Measurements from ENCODE around the gene XG. TPM values are rescaled to one million over a fixed set of nuclear protein-coding genes. Genes with fewer than 3 reads are reported as not detected.
A peak's percentile ranks its signal among the peaks of the same experiment; 100 is the strongest.
"Not testable (repeated sequence)": the region's sequence is repeated elsewhere in the genome, so short reads cannot be mapped to it uniquely, and the experiment has no call there.

Gene XG, protein sequence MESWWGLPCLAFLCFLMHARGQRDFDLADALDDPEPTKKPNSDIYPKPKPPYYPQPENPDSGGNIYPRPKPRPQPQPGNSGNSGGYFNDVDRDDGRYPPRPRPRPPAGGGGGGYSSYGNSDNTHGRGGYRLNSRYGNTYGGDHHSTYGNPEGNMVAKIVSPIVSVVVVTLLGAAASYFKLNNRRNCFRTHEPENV
- total RNA-seq = not detected

DNA sequence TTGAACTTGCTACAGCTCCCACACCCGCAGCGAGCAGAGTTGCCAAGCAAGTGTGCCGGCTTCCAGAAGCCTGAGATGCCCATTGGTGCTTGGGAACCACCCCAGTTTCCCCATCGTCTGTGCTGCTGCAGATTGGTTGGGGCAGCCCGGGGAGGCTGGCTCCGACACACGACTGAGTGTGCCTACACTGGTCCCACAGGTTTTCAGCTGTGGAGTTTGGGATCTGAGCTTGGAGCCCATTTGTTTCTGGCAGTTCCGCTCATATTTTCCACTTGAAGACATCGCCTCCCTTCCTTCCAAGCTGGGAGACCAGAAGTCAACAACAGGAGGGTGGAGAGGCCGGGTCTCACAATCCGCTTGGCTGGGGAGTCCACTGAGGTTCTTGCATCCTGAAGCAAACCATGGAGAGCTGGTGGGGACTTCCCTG is at the start of gene XG:
XG (plus strand) TSS at position 167 of the 427 bp plus-strand sequence; CDS start at position 402, 235 bp downstream.
- H3K4me3 Mint-ChIP-seq; H3K36me3 Mint-ChIP-seq (ENCODE audit: low read depth); H3K4me1 Mint-ChIP-seq; POLR2A ChIA-PET; CTCF ChIA-PET; H3K9me3 Mint-ChIP-seq; H3K27ac Mint-ChIP-seq; H3K27me3 Mint-ChIP-seq; DNase-seq: not testable (repeated sequence)

DNA sequence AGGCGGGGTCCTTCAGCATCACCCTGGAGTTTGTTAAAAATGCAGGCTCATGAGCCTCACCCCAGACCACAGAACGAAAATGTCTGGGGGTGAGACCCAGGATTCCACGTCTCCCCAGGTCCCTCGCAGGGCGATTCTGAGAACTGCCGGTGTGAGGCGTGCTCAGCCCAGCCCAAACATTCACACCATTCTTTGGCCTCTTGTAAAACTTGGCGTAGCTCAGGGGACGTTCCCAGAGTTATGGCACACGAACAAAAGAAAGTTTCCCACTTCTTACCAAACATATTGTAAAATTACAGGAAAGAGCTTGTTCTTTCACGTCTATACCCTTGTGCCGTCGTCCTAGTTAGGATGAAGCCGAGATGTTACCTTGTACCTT is 47.9 kb upstream of the XG start:
- Mint-ChIP-seq H3K4me3 (no peak overlapping the region), H3K36me3 (ENCODE audit: low read depth) (peaks cover 74% of the 10 kb centered on the region), H3K4me1 (peaks cover 93% of the 10 kb centered on the region), H3K9me3 (peaks cover 2% of the 10 kb centered on the region), H3K27me3 (no peaks in the 10 kb centered on the region), H3K27ac (peak overlapping the region; percentile 54)
- POLR2A ChIA-PET = no interaction called here
- DNase-seq = no peak
- CTCF ChIA-PET = no interaction called here

DNA sequence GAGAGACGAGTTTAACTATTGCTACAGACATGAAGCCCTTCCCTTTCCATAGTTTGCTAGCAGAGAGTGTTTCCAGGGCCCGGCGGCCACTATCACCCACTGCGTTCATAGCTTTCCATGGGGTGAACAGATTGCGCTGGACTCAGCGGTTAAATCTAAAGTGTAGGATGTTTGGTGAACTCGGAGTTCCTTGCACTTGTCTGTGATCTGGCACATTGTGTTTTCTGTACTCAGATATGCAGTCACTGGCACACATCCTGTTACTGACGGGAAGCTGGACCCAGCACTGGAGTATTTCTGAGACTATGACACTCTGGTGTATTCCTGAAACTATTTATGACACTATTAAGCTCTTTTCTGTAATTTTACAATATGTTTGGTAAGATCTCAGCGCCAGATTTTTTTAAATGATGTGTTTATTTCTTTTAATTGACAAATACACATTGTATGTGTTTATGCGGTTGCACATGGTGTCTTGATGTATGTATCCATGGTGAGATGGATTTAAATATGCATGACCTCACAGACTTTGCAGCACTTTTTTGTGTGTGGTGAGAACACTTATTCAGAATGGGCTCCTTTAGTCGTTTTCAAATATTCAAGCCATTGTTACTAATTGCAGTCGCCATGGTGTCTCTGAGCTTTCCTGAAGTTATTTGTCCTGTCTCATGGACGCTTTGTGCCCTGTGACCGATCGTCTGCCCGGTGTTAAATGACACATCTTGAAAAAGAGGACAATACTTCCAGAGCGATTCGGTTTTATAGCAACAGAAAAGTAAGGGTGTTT is 46.6 kb upstream of the XG start:
- H3K27ac Mint-ChIP-seq = peak overlapping the region; percentile 46
- peaks cover 2% of the 10 kb centered on the region for H3K9me3 Mint-ChIP-seq
- POLR2A ChIA-PET = no interaction called here
- H3K4me3 Mint-ChIP-seq = no peak overlapping the region
- H3K36me3 Mint-ChIP-seq (ENCODE audit: low read depth) = peaks cover 69% of the 10 kb centered on the region
- peaks cover 95% of the 10 kb centered on the region for H3K4me1 Mint-ChIP-seq
- DNase-seq = no peak
- H3K27me3 Mint-ChIP-seq = no peaks in the 10 kb centered on the region
- CTCF ChIA-PET = no interaction called here

DNA sequence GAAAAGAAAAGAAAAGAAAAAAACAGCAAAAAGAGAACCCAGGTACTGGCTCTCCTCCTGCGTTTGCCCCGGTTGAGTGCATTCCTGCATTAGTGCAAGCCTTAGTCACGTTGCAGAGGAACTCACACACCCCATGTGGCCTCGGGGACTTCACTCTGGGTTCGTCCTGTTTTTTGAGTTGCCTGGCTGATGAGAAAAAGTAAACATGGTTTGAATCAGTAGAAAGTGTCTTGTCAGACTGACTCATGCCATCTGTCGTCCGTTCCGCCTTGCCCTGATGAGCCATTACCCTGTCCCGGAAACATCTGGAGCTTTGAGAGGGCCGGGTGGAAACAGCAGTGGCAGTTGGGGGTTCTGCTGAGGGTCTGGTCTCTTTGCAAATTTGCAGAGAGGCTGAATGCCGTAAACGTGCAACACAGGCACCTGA is 44.5 kb upstream of the XG start:
- Mint-ChIP-seq H3K36me3 (ENCODE audit: low read depth) (peaks cover 53% of the 10 kb centered on the region), H3K4me3 (peak overlapping the region; percentile 6), H3K4me1 (peaks cover 84% of the 10 kb centered on the region), H3K9me3 (no peaks in the 10 kb centered on the region), H3K27me3 (no peaks in the 10 kb centered on the region), H3K27ac (peak overlapping the region; percentile 90)
- ChIA-PET POLR2A (no interaction called here), CTCF (no interaction called here)
- peak; percentile 73 for DNase-seq

DNA sequence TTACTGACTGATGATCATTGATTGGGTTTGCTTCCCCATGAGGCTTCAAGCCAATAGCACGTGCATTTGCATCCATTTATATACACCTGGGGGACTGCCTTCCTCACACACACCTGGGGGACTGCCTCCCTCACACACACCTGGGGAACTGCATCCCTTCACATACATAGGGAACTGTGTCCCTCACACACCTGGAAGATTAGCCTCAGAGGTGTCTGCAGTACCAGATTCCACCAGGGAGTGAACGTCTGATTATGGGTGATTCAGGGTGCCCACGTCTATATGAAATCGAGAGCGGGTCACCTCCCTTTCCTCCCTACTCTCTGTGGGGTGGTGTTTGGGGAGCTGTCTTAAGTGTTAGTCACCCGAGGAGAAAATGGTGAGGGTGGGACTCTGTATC is 43.8 kb upstream of the XG start:
- H3K4me3 Mint-ChIP-seq = no peak overlapping the region
- H3K36me3 Mint-ChIP-seq (ENCODE audit: low read depth) = peaks cover 52% of the 10 kb centered on the region
- no peaks in the 10 kb centered on the region for H3K27me3 Mint-ChIP-seq
- DNase-seq = no peak
- POLR2A ChIA-PET = no interaction called here
- CTCF ChIA-PET = no interaction called here
- peak overlapping the region; percentile 90 for H3K27ac Mint-ChIP-seq
- H3K4me1 Mint-ChIP-seq = peaks cover 77% of the 10 kb centered on the region
- no peaks in the 10 kb centered on the region for H3K9me3 Mint-ChIP-seq

DNA sequence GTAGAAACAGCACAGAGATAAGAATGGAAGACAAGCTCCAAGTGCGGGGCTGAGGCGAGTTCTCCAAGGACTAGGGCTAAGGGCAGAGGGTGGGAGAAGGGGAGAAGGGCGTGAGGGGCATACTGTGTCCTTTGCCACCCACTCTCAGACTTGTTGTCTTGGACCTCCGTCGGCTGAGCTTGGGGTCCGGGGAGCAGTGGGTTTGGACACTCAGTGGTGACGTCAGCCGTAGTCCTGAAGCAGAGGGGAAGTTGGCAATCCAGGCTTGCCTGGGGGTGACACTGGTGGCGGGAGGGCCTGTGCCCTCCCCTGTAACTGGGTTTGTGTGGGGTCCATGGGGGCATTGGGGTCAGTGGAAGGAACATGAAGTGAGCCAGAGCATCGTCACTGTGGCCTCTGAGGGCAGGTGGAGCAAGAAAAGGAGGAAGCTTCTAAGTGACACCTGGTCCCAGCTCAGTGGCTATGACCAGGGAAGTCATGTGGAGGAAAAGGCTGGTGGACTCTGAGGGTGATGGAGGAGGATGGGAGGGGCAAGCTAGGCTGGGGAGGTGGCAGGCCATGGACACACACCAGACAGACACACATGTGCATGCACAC is 43.1 kb upstream of the XG start:
- Mint-ChIP-seq H3K9me3 (no peaks in the 10 kb centered on the region), H3K27ac (peak overlapping the region; percentile 90), H3K36me3 (ENCODE audit: low read depth) (peaks cover 45% of the 10 kb centered on the region), H3K27me3 (no peaks in the 10 kb centered on the region), H3K4me1 (peaks cover 71% of the 10 kb centered on the region), H3K4me3 (peak overlapping the region; percentile 71)
- CTCF ChIA-PET = no interaction called here
- POLR2A ChIA-PET = no interaction called here
- no peak for DNase-seq

DNA sequence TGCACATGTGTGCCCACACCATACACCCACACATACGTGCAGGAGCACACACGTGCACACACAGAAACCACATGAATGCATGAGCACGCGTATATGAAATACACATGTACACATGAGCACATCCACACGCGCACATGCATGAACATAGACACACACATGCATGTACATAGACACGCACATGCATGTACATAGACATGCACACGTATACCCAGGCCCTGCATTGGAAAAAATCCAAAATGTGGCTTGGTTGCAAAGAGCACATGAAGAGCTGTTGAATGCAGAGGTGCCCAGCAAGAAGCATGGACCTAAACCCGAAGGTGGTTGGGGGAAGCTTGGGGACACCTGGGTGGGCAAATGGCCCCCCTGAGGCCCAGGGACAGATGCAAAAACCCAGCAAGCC is 42.3 kb upstream of the XG start:
- Mint-ChIP-seq H3K4me3 (peak overlapping the region; percentile 71), H3K4me1 (peaks cover 67% of the 10 kb centered on the region), H3K36me3 (ENCODE audit: low read depth) (peaks cover 43% of the 10 kb centered on the region), H3K27ac (peak overlapping the region; percentile 90), H3K9me3 (no peaks in the 10 kb centered on the region), H3K27me3 (no peaks in the 10 kb centered on the region)
- POLR2A ChIA-PET = no interaction called here
- no peak for DNase-seq
- CTCF ChIA-PET = no interaction called here

DNA sequence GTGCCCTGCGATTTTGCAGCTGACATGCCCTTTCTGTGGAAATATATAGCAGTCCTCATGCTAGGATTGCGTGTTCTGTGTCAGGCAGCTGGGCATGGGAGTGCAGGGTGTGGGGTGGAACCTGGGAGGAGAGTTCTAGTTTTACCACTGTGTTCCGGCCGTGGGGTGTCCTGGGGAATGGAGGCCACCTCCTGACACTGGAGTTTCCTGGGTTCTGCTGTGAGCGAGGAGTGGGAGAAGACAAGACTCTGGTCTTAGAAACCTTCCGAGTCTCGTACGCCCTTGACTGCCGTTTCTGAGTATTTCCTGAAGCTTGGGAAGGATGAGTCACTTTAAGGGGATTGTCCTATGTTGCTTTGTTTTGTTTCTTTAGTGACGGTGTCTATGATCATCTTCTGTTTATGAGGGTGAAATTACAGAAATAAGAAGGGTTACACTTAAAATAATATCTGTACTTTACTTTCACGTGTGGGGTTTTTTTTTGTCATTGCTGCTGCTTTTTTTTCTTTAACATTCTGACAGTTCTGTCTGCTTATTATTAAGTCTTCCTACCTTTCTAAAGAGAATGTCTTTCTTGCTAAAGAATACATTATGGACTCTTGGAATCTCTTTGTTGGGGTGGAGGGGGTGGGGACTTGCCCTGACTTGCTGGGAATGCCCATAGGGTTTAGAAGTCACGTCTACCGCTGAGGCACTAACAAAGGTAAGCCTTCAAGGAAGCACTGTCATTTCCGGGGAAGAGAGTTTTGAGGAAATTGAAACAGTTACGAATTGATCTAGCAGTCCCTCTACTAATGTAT is 41.6 kb upstream of the XG start:
- POLR2A ChIA-PET = no interaction called here
- H3K9me3 Mint-ChIP-seq = no peaks in the 10 kb centered on the region
- peak overlapping the region; percentile 90 for H3K27ac Mint-ChIP-seq
- CTCF ChIA-PET = no interaction called here
- H3K4me3 Mint-ChIP-seq = peak overlapping the region; percentile 71
- peaks cover 43% of the 10 kb centered on the region for H3K36me3 Mint-ChIP-seq (ENCODE audit: low read depth)
- peaks cover 67% of the 10 kb centered on the region for H3K4me1 Mint-ChIP-seq
- DNase-seq = peak; percentile 42
- H3K27me3 Mint-ChIP-seq = no peaks in the 10 kb centered on the region

DNA sequence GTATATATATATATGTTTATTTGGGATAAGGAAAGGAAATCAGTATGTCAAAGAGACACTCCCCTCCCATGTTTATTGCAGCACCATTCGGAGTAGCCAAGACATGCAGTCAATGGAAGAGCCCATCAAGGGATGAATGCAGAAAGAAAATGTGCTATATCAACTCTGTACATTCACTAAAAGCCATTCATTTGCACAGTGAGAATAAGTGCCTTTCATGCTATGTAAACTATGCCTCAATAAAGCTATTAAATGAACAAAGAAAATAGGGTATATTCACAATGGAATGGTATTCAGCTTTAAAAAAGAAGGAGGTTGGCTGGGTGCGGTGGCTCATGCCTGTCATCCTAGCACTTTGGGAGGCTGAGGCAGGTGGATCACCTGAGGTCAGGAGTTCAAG is 40.4 kb upstream of the XG start:
- CTCF ChIA-PET = no interaction called here
- no peak for DNase-seq
- H3K4me3 Mint-ChIP-seq = no peak overlapping the region
- POLR2A ChIA-PET = no interaction called here
- H3K4me1 Mint-ChIP-seq = peaks cover 70% of the 10 kb centered on the region
- H3K27me3 Mint-ChIP-seq = no peaks in the 10 kb centered on the region
- no peak overlapping the region for H3K27ac Mint-ChIP-seq
- H3K9me3 Mint-ChIP-seq = no peaks in the 10 kb centered on the region
- H3K36me3 Mint-ChIP-seq (ENCODE audit: low read depth) = peaks cover 47% of the 10 kb centered on the region

DNA sequence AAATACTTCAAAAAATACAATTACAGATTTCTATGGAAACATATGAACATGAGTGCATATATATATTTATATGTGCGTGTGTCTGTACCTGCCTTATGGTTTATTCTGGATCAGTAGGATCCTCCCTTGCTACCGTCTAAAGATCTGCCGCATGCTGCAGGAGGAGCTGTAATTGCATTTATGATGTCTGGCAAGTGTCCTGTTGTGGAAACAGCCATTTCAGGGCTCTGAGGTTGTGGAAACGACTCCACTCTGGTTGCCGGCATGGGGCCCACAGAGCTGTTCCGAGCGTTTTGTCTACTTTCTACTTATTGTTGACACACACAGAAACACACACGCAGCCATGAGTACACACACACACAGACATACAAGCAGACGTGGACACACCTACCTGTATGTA is 39.4 kb upstream of the XG start:
- H3K4me1 Mint-ChIP-seq = peaks cover 71% of the 10 kb centered on the region

DNA sequence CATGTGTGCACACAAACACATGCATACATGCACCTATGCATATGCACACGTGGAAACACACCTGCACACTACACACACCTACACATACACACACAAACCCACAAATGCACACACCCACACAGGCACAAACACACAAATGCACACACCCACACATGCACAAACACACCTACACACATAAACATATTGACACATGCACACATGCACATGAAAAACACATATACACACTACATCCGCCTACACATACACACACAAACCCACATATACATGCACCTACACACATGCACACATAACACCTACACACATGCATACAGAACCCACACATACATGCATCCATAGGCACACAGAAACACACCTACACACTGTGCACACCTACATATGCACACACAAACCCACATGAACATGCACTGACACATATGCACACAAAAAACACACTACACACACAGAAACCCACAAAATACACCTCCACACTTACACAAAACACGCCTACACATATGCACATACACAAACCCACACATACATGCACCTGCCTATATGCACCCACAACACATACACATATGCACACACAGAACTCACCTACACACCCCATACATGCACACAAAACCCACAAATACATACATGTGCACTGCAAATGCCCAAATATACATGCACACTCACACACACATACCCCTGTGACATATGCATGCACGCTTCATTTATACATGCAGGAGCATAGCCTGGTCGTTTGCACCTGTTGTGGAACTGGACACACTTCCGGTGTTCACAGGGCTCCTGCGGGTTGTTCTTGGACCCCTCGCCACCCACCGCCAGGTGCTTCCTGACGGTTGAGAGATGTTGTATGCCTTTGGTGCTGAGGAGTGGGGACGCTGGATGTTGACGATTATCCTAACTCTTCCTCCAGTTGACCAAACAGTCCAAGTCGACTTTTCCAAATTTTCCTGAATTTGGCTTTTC is 38.7 kb upstream of the XG start:
- Mint-ChIP-seq H3K27me3 (no peaks in the 10 kb centered on the region), H3K27ac (no peak overlapping the region), H3K4me3 (no peak overlapping the region), H3K4me1 (peaks cover 69% of the 10 kb centered on the region), H3K9me3 (no peaks in the 10 kb centered on the region), H3K36me3 (ENCODE audit: low read depth) (peaks cover 54% of the 10 kb centered on the region)
- ChIA-PET CTCF (no interaction called here), POLR2A (no interaction called here)
- DNase-seq = no peak

More for the DNA sequence above, 39.4 kb upstream of the XG start:
- Mint-ChIP-seq H3K9me3 (no peaks in the 10 kb centered on the region), H3K27ac (no peak overlapping the region), H3K27me3 (no peaks in the 10 kb centered on the region), H3K36me3 (ENCODE audit: low read depth) (peaks cover 54% of the 10 kb centered on the region), H3K4me3 (no peak overlapping the region)
- ChIA-PET CTCF (no interaction called here), POLR2A (no interaction called here)
- DNase-seq = no peak

DNA sequence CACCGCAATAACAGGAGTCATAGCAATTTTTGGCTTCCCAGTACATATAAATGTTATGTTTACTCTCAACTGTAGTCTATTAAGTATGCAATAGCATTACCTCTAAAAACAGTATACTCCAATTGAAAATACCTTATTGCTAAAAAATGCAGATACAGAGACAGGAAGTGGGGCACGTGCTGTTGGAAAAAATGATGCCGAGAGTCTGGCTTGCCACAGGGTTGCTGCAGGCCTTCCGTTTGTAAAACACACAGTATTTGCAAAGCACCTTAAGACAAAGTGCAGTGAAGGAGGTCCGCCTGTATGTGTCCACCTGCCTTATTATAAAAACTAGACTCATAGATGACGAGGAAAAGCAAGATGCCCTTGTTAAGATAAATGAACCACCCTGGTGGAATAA is 37.3 kb upstream of the XG start:
- H3K27me3 Mint-ChIP-seq = no peaks in the 10 kb centered on the region
- ChIA-PET CTCF (no interaction called here), POLR2A (no interaction called here)
- H3K27ac Mint-ChIP-seq = peak overlapping the region; percentile 16
- no peaks in the 10 kb centered on the region for H3K9me3 Mint-ChIP-seq
- H3K4me1 Mint-ChIP-seq = peaks cover 58% of the 10 kb centered on the region
- peak; percentile 56 for DNase-seq
- H3K4me3 Mint-ChIP-seq = no peak overlapping the region
- H3K36me3 Mint-ChIP-seq (ENCODE audit: low read depth) = peaks cover 57% of the 10 kb centered on the region

Data from activated CD4-positive, alpha-beta memory T cell treated with anti-CD3 and anti-CD28 coated beads, Interleukin-2, amount 10 ng/mL, durations not matched to agents 7 days and 5 days (primary cell).